Right lobe of liver (tissue), 4 donors: ENCODE data around the gene S100A11.
"Not testable (repeated sequence)": the region's sequence is repeated elsewhere in the genome, so short reads cannot be mapped to it uniquely, and the experiment has no call there.

ENCODE experiments used
- POLR2A ChIP-seq: fragments of 450-650 bp; IDR thresholded peaks from one replicate; pipeline ENCODE4 v1.6.1; 2017; ENCODE audit warnings: antibody characterized with exemption, mild to moderate bottlenecking
- TF ChIP-seq, protein P1 (sequence below), 4 donors: fragments of 200-600 bp in 3 of 4; fragments of 450-650 bp in 1 of 4; IDR thresholded peaks; one replicate each; pipeline versions ENCODE4 v1.5.1 to v1.8.0; 2016 to 2022; ENCODE audit warnings: antibody characterized with exemption in 4 of 4, mild to moderate bottlenecking in 2 of 4
- donor health status: DM: no; HTN: no; CAD: no.
- donor health status: DM: no; HTN: no; CAD: no.
- donor health status: DM: no; HTN: yes; CAD: no.

DNA sequence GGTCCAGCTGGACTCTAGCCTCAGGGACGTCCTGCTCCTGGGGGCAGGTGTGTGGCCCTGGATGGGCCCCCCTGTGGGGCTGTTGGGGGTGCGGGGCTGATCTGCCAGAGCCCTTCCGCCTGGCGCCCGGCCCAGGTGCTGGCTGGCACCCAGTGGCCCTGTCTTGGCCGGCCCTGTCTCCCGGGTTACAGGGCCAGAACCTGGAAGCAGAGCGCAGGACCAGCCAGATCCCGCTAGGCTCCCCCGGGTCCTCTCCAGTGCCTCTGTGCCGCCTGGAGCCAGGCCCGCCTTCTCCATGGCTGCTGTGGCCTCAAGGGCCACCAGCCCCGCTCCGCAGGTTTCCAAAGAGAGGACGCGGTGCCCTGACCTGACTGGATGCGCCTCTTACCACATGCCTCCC is 44.2 kb upstream of the S100A11 start:
- TF ChIP-seq, protein P1, sequence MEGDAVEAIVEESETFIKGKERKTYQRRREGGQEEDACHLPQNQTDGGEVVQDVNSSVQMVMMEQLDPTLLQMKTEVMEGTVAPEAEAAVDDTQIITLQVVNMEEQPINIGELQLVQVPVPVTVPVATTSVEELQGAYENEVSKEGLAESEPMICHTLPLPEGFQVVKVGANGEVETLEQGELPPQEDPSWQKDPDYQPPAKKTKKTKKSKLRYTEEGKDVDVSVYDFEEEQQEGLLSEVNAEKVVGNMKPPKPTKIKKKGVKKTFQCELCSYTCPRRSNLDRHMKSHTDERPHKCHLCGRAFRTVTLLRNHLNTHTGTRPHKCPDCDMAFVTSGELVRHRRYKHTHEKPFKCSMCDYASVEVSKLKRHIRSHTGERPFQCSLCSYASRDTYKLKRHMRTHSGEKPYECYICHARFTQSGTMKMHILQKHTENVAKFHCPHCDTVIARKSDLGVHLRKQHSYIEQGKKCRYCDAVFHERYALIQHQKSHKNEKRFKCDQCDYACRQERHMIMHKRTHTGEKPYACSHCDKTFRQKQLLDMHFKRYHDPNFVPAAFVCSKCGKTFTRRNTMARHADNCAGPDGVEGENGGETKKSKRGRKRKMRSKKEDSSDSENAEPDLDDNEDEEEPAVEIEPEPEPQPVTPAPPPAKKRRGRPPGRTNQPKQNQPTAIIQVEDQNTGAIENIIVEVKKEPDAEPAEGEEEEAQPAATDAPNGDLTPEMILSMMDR (IDR thresholded peaks at IDR 0.05): not testable (repeated sequence)
- not testable (repeated sequence) for TF ChIP-seq POLR2A
